ENCODE data around the gene FEM1C. TPM values are rescaled to one million over a fixed set of nuclear protein-coding genes. Genes with fewer than 3 reads are reported as not detected.
A peak's percentile ranks its signal among the peaks of the same experiment; 100 is the strongest.

FEM1C gene
- total RNA-seq, result 14.3 and 15.0 TPM in 2 replicates

DNA sequence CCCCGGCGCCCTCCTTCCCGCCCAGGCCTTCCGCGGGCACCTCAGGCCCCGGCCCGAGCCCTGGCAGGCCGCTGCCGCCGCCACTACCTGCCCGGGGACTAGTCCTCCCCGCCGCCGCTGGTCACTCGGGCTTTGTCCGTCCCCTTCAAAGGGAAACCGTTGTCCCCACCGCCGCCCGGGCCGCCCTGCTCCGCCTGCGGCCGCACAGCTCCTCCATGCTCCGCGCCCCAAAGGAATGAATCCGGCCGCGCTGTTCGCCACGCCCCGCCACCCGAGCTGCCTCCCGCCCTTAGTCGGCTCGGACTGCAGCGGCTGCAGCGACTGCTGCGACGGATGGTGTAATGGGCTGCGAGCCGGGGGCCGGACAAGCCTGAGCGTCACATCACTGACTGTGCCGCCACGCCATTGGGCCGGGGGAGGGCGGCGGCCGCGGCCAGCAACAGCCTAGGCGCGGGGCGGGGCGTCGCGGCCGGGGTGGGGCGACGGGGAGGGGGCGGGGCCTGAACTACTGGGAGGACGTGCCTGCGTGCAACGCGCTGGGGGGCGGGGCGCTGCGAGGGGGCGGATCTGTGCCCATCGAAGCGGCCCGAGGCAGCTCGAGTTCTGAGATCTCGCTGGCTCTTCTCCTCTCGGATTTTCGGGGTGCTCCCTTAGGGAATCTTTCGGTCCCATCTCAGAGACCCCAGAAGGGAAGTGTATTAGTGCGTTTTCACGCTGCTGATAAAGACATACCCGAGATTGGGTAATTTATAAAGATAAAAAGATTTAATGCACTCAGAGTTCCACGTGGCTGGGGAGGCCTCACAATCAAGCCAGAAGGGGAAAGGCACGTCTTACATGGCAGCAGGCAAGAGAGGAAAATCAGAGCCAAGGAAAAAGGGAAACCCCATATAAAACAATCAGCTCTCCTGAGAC, at the start of gene FEM1C:
TSS of gene FEM1C (minus strand) at position 340 of the 915 bp plus-strand sequence. CDS start 1,282 bp downstream, outside the sequence.
- peaks cover 44% of the 10 kb centered on the region for H3K36me3 Mint-ChIP-seq (ENCODE audit: low read depth)
- peaks cover 11% of the 10 kb centered on the region for H3K9me3 Mint-ChIP-seq

GRCh38 chr5:115589043-115589442, 44.5 kb upstream of the FEM1C start:
- intact Hi-C loops (cut with micrococcal nuclease), result loop anchor here (5.0 kb wide), 1 partner anchor 202 kb away; no protein-coding TSS in a partner anchor

More for the DNA sequence above, at the start of gene FEM1C:
- H3K4me3 Mint-ChIP-seq (ENCODE audit: low read depth), result peak within 1 kb of the TSS; percentile 97
- H3K4me1 Mint-ChIP-seq (ENCODE audit: low read depth), result peaks cover 39% of the 10 kb centered on the region
- H3K27ac Mint-ChIP-seq, result peak within 1 kb of the TSS; percentile 99
- intact Hi-C loops (cut with micrococcal nuclease), result loop anchor here (1.0 to 5.0 kb wide), 8 partner anchors 57 to 543 kb away; partner anchors contain the start of genes AP3S1, ATG12, CCDC112 and COMMD10
- DNase-seq (ENCODE audit: low spot score), result peak; percentile 92
- no peaks in the 10 kb centered on the region for H3K27me3 Mint-ChIP-seq (ENCODE audit: low read depth)

GRCh38 chr5:115588640-115589039, 44.1 kb upstream of the FEM1C start:
- no peak overlapping the region for H3K4me3 Mint-ChIP-seq (ENCODE audit: low read depth)
- H3K4me1 Mint-ChIP-seq (ENCODE audit: low read depth), result no peaks in the 10 kb centered on the region
- no peak for DNase-seq (ENCODE audit: low spot score)
- no peaks in the 10 kb centered on the region for H3K36me3 Mint-ChIP-seq (ENCODE audit: low read depth)
- H3K9me3 Mint-ChIP-seq, result no peaks in the 10 kb centered on the region
- H3K27ac Mint-ChIP-seq, result no peak overlapping the region
- intact Hi-C loops (cut with micrococcal nuclease), result loop anchor here (5.0 kb wide), 1 partner anchor 201 kb away; no protein-coding TSS in a partner anchor
- H3K27me3 Mint-ChIP-seq (ENCODE audit: low read depth), result peaks cover 9% of the 10 kb centered on the region

More at GRCh38 chr5:115589043-115589442, 44.5 kb upstream of the FEM1C start:
- no peak overlapping the region for H3K4me3 Mint-ChIP-seq (ENCODE audit: low read depth)
- no peak for DNase-seq (ENCODE audit: low spot score)
- H3K4me1 Mint-ChIP-seq (ENCODE audit: low read depth), result no peaks in the 10 kb centered on the region
- no peaks in the 10 kb centered on the region for H3K36me3 Mint-ChIP-seq (ENCODE audit: low read depth)
- H3K9me3 Mint-ChIP-seq, result no peaks in the 10 kb centered on the region
- peaks cover 10% of the 10 kb centered on the region for H3K27me3 Mint-ChIP-seq (ENCODE audit: low read depth)
- H3K27ac Mint-ChIP-seq, result no peak overlapping the region

- no peak for DNase-seq (ENCODE audit: low spot score)
- H3K27me3 Mint-ChIP-seq (ENCODE audit: low read depth), result peaks cover 15% of the 10 kb centered on the region
- no peaks in the 10 kb centered on the region for H3K9me3 Mint-ChIP-seq
- no peaks in the 10 kb centered on the region for H3K36me3 Mint-ChIP-seq (ENCODE audit: low read depth)
- intact Hi-C loops (cut with micrococcal nuclease), result loop anchor here (1.0 to 5.0 kb wide), 2 partner anchors 199 to 277 kb away; no protein-coding TSS in a partner anchor
- no peak overlapping the region for H3K27ac Mint-ChIP-seq
- H3K4me1 Mint-ChIP-seq (ENCODE audit: low read depth), result no peaks in the 10 kb centered on the region
- H3K4me3 Mint-ChIP-seq (ENCODE audit: low read depth), result no peak overlapping the region
These were observed 42.1 kb upstream of the FEM1C start for GRCh38 chr5:115586525-115587146.

DNA sequence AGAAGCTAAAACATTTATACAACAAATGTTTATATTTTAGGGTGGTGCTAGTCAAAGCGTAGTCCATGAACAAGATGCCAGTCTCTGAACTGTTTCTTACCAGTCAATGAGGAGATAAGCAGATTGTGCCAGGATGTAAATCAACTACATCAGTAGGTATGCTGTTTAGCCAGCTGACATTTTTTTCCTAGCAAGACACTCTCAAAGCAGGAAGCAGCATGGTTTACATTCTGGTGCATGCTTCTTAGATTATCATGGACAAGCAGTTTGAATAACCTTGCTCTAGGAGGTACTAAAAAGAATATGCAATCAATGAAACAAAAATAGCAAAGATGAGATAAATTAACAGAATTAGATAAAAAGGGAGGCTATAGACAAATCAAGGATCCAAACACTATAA, 40.7 kb upstream of the FEM1C start:
- H3K4me3 Mint-ChIP-seq (ENCODE audit: low read depth), result no peak overlapping the region
- H3K27ac Mint-ChIP-seq, result no peak overlapping the region
- H3K9me3 Mint-ChIP-seq, result no peaks in the 10 kb centered on the region
- no peaks in the 10 kb centered on the region for H3K4me1 Mint-ChIP-seq (ENCODE audit: low read depth)
- intact Hi-C loops (cut with micrococcal nuclease), result loop anchor here (5.0 kb wide), 1 partner anchor 198 kb away; no protein-coding TSS in a partner anchor
- no peak for DNase-seq (ENCODE audit: low spot score)
- peaks cover 10% of the 10 kb centered on the region for H3K27me3 Mint-ChIP-seq (ENCODE audit: low read depth)
- H3K36me3 Mint-ChIP-seq (ENCODE audit: low read depth), result no peaks in the 10 kb centered on the region

DNA sequence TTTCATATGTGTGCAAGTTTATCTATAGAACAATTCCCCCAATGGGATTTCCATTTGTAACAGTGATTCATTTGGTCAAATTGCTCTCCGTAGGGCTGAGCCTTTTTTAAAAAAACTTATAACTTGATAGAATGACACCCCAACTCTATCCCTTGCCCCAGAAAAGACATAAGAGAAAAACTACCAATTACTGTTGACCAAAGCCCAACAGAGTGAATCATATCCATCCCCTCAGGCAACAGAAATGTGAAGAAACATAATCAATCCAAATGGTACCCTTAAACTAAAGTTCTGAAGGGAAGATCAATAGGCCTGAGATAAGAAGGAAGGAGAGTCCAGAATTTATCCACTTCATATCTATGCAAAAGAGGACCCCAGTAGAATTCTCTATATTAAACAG, 39.9 kb upstream of the FEM1C start:
- H3K4me1 Mint-ChIP-seq (ENCODE audit: low read depth), result no peaks in the 10 kb centered on the region
- no peaks in the 10 kb centered on the region for H3K36me3 Mint-ChIP-seq (ENCODE audit: low read depth)
- H3K4me3 Mint-ChIP-seq (ENCODE audit: low read depth), result no peak overlapping the region
- intact Hi-C loops (cut with micrococcal nuclease), result no loop called here
- H3K27me3 Mint-ChIP-seq (ENCODE audit: low read depth), result peaks cover 10% of the 10 kb centered on the region
- H3K27ac Mint-ChIP-seq, result no peak overlapping the region
- DNase-seq (ENCODE audit: low spot score), result no peak
- H3K9me3 Mint-ChIP-seq, result no peaks in the 10 kb centered on the region

- H3K36me3 Mint-ChIP-seq (ENCODE audit: low read depth), result no peaks in the 10 kb centered on the region
- intact Hi-C loops (cut with micrococcal nuclease), result no loop called here
- no peaks in the 10 kb centered on the region for H3K9me3 Mint-ChIP-seq
- H3K27ac Mint-ChIP-seq, result no peak overlapping the region
- H3K4me3 Mint-ChIP-seq (ENCODE audit: low read depth), result no peak overlapping the region
- DNase-seq (ENCODE audit: low spot score), result no peak
- peaks cover 10% of the 10 kb centered on the region for H3K27me3 Mint-ChIP-seq (ENCODE audit: low read depth)
- H3K4me1 Mint-ChIP-seq (ENCODE audit: low read depth), result no peaks in the 10 kb centered on the region
These were observed 38.9 kb upstream of the FEM1C start for GRCh38 chr5:115583474-115583873.

GRCh38 chr5:115580941-115581340, 36.4 kb upstream of the FEM1C start:
- DNase-seq (ENCODE audit: low spot score), result no peak
- Mint-ChIP-seq H3K27me3 (ENCODE audit: low read depth) (peaks cover 10% of the 10 kb centered on the region), H3K4me3 (ENCODE audit: low read depth) (no peak overlapping the region), H3K27ac (no peak overlapping the region), H3K36me3 (ENCODE audit: low read depth) (no peaks in the 10 kb centered on the region), H3K9me3 (no peaks in the 10 kb centered on the region), H3K4me1 (ENCODE audit: low read depth) (no peaks in the 10 kb centered on the region)
- intact Hi-C loops (cut with micrococcal nuclease), result no loop called here

DNA sequence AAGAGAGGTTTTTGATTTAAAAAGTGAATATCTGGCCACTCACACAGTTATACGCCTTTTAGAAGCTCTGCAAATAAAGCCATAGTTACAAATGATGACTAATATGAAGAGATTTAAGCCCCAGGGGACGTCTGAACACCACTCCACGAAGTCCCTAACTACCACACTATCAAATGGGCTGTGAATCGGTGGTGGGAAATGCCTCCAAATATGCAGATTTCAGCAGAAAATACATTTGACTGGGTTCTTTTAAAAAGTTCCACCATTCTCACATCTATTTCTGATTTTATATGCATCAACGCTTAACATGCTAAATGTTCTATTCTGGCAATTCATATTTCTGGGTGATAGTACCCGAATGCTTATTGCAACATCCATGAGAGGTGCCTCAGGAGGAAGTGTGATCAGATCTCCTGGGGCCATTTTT, 35.2 kb upstream of the FEM1C start:
- no peak overlapping the region for H3K27ac Mint-ChIP-seq
- H3K27me3 Mint-ChIP-seq (ENCODE audit: low read depth), result peaks cover 12% of the 10 kb centered on the region
- intact Hi-C loops (cut with micrococcal nuclease), result no loop called here
- no peak for DNase-seq (ENCODE audit: low spot score)
- H3K4me1 Mint-ChIP-seq (ENCODE audit: low read depth), result no peaks in the 10 kb centered on the region
- H3K36me3 Mint-ChIP-seq (ENCODE audit: low read depth), result no peaks in the 10 kb centered on the region
- no peak overlapping the region for H3K4me3 Mint-ChIP-seq (ENCODE audit: low read depth)
- H3K9me3 Mint-ChIP-seq, result no peaks in the 10 kb centered on the region

- Mint-ChIP-seq H3K36me3 (ENCODE audit: low read depth) (no peaks in the 10 kb centered on the region), H3K27ac (no peak overlapping the region)
These were observed 34.6 kb upstream of the FEM1C start for GRCh38 chr5:115579216-115579615.

DNA sequence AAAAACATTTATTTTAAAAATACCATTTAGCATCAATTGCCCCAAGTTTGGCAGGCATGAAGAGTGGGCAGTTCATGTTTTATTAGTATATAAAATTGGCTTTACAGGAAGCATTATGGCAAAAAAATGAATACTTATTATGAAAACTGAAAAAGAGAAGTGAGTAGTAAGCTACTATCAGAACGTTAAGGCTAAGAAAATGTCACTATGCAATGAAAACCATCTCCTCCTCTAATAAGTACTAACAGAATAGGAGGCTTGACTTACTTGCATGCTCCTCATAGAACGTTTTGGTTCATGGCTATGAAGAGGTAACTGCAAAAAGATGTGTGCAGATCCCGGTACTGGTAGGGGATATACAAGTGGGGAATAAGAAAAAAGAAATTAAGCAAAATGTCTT, 34.1 kb upstream of the FEM1C start:
- intact Hi-C loops (cut with micrococcal nuclease), result no loop called here

More at GRCh38 chr5:115579216-115579615, 34.6 kb upstream of the FEM1C start:
- Mint-ChIP-seq H3K9me3 (no peaks in the 10 kb centered on the region), H3K4me3 (ENCODE audit: low read depth) (no peak overlapping the region), H3K27me3 (ENCODE audit: low read depth) (peaks cover 14% of the 10 kb centered on the region), H3K4me1 (ENCODE audit: low read depth) (no peaks in the 10 kb centered on the region)
- intact Hi-C loops (cut with micrococcal nuclease), result no loop called here
- DNase-seq (ENCODE audit: low spot score), result no peak

GRCh38 chr5:115577741-115578140, 33.2 kb upstream of the FEM1C start:
- no peak overlapping the region for H3K27ac Mint-ChIP-seq
- H3K27me3 Mint-ChIP-seq (ENCODE audit: low read depth), result peaks cover 11% of the 10 kb centered on the region
- H3K4me3 Mint-ChIP-seq (ENCODE audit: low read depth), result no peak overlapping the region
- no peaks in the 10 kb centered on the region for H3K9me3 Mint-ChIP-seq
- intact Hi-C loops (cut with micrococcal nuclease), result no loop called here
- no peak for DNase-seq (ENCODE audit: low spot score)
- H3K4me1 Mint-ChIP-seq (ENCODE audit: low read depth), result no peaks in the 10 kb centered on the region
- H3K36me3 Mint-ChIP-seq (ENCODE audit: low read depth), result no peaks in the 10 kb centered on the region

More for the DNA sequence above, 34.1 kb upstream of the FEM1C start:
- Mint-ChIP-seq H3K27me3 (ENCODE audit: low read depth) (peaks cover 14% of the 10 kb centered on the region), H3K4me1 (ENCODE audit: low read depth) (no peaks in the 10 kb centered on the region), H3K9me3 (no peaks in the 10 kb centered on the region), H3K4me3 (ENCODE audit: low read depth) (no peak overlapping the region), H3K36me3 (ENCODE audit: low read depth) (no peaks in the 10 kb centered on the region), H3K27ac (no peak overlapping the region)
- DNase-seq (ENCODE audit: low spot score), result no peak

DNA sequence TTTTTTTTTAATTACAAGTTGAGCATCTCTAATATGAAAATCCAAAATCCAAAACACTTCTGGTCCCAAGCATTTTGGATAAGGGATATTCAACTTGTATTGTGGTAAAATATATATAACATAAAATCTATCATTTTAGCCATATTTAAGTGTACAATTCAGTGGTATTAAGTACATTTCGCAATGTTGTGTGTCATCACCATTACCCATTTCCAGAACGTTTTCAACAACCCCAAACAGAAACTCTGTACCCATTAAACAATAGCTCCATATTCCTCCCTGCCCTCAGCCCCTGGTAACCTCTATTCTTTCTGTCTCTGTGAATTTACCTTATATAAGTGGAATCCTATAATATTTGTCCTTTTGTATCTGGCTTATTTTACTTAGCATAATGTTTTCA, 32.8 kb upstream of the FEM1C start:
- Mint-ChIP-seq H3K4me1 (ENCODE audit: low read depth) (no peaks in the 10 kb centered on the region), H3K4me3 (ENCODE audit: low read depth) (no peak overlapping the region), H3K9me3 (no peaks in the 10 kb centered on the region), H3K27me3 (ENCODE audit: low read depth) (peaks cover 15% of the 10 kb centered on the region), H3K27ac (no peak overlapping the region), H3K36me3 (ENCODE audit: low read depth) (no peaks in the 10 kb centered on the region)
- intact Hi-C loops (cut with micrococcal nuclease), result no loop called here
- DNase-seq (ENCODE audit: low spot score), result no peak

Measured in activated T-helper 2 cell treated with anti-CD3 and anti-CD28 coated beads, Interferon-gamma antibody, Interleukin-2, Interleukin-4, amounts not matched to agents 10 μg/mL and 5 μg/mL and 100 μg/mL, durations not matched to agents 14 hours and 24 hours and 36 hours (primary cell).